HG02870 (cell line): ENCODE data around the gene FIGN.

Source experiments
- ATAC-seq: cut with Tn5 transposase; IDR thresholded peaks from one replicate; pipeline ENCODE4 v1.9.1; 2021; ENCODE audit warnings: mild to moderate bottlenecking, moderate library complexity; ENCODE audit not compliant: unreplicated experiment

FIGN gene

DNA sequence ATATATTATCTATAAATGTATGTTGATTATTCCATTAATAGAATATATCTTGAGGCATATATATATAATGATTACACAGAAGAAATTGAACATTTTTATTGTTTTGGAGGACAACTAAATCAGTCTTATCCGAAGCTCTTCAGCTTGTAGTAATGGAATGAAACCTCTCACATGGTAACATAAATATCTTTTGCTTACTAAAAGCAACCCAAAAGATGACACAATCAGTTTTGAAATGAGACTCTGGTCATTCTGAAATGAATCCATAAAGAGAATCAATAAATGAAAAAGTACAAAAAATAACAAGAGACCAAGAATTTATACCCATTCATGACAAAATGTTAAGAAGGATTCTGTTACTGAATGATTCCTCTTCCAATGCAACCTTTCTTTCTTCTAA, 110.2 kb downstream of the FIGN start:
- ATAC-seq = no peak

DNA sequence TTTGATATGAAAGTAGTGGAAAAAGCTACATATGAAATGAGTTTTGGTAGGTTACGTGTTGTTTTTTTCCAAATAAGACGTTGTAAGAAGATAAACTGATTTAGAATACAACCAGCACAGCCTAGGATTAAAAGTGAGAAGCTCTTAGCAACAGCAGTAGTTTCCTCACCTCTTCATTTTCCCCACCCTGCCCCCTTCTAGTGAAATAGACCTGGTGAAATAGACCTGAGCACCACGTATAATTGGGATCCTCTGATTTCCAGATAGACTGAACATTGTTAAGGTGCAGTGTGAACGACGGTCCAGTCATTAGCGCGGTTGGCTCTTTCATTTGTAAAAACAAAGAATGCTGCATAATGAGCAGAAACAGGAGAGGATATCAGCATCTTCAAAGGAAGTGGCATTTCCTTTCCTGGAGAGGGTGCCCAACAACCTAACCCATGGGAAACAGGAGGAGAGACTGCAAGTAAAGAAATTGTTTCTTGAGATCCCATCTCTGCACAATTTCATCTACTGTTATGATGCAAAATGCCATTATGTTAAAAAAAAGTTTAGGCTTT, 114.3 kb downstream of the FIGN start:
- no peak for ATAC-seq

DNA sequence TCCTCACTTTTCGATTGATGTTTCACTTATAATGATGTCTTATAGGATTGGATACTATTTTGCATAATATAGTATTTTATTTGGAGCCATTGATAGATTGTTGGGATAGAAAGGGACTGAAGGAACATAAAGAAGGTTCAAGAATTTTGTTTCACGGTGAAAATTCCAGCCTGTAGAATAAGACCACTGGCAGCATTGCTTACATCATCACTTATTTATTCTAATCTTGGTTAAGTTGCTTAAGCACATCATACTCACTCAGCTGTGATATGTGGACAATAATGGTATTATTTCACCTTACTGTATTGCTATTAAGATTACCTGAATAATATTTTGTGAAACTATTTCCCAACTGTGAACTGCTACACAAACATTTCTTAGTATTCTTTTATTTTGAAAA, 118.3 kb downstream of the FIGN start:
- ATAC-seq = no peak

DNA sequence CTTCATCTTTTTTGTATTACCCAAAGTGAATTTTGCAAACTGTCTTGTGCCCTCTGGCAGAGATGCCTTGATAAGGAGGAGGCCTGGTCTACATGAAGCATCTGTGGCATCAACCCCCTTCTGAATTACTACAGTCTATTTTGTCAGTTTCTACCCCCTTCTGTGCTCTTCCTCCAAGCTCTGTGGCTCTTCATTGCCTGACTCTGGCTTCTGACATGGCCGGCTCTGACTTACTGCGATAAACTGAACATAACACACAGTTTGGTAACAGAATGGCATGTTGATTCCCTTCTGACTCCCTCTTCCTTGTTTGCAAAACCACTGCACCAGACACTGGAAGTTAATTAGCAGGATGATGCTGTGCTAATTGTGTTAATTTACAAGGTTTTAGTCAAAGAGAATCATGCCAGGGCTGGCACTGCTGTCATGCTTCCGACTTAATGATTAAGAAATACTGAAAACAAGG, 122.5 kb downstream of the FIGN start:
- ATAC-seq = no peak

DNA sequence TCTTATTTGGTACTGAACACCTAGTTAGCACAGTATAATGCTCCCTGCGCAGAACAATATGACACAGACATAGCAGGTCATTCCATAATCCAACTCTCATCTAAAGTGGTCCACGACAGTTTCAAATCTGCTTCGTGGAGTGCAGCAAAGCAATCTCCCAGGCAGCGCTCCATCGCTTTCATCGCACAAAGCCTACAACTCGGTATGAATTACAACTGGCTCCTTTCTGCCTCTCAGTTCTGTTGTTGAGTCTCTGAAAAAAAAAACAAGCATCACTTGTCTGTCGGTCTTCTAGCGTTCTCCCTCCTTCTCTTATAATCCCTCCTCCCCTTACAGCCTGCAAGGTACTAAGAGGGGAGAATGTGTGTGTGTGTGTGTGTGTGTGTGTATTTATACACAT, 123.5 kb downstream of the FIGN start:
- no peak for ATAC-seq

DNA sequence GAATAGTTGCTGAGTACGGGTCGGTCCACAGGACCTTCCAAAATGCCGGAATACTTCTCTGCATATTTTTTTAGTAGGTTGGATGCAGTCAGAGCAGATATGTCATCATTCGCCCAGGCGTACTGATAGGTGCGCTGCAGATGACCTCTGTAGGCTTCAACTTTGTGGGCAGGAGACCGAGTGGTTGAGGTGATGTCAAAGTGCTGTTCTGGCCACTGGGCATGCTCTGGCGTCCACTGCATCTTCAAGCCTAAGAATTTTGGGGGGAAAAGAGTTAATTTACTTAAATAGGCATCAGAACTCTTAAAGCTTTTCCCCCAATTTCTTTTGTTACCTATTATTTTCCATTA, 124.3 kb downstream of the FIGN start:
- no peak for ATAC-seq

DNA sequence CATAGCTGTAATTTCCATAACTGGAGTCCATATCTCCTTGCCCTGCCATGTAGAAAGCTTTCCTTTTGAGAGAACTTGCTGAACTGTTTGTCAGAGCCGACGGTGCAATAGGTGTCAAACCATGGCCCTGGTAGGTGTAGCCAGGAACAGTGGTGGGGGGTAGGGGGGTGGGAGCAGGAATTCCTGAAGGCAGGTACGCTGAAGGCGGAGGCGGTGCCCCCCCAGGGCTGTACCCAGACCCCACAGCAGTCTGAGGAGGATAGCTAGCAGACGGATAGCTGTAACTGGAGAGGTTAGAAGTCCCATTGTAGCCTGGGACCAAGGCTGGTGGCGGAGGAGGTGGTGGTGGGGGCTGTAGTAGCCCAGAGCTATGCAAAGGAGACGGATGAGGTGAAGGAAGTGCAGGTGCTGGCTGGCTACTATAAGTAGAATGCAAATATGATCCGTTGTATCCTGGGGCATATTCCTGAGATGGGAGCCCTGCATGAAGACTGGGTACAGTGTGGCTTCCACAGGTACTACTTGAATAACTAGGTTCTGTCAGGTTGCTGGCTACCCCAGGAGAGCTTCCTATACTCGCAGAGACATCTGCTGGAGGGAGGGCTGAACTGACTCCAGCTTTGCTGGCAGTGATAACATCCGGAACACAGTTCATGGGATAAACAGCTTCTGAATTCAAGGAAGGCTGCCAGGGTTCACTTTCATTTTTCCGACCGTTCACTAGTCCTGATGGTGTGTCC, 124.8 kb downstream of the FIGN start:
- peak; percentile 47 for ATAC-seq

DNA sequence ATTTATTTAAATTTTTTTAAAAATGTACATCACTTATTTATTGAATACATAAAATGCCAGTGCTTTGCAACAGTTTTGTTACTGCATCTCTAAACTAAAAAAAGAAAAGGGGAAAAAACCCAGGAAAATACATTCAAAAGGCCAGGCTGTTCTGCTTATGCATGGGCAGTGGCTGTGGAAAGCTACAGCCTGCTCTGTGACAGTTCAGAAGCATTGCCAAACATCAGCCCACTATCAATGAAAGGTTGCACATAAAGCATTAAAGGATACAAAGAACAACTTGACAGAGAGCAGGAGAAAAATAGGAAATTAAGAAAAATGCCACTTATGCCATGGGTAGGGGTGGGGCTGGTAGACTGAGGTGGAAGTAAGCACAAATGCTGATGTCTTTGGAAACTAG, 128.2 kb downstream of the FIGN start:
- no peak for ATAC-seq

DNA sequence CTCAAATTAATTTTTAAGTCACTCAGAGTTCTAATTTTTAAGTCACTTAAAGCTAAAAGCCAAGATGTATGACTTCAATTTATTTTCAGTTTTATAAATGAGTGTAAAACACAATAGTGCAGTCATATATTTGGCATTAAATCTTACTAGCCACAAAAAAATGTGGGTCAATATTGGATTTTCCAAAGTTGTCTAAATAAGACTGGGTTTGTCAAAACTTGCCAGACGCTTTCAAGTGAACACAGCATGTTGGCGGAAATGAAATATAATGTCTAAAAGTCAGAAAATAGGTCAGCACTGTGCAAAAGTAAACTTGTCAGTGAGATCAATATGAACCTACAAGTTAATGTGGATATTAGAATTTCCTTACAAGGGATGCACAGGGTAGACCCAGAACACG, 128.9 kb downstream of the FIGN start:
- no peak for ATAC-seq

DNA sequence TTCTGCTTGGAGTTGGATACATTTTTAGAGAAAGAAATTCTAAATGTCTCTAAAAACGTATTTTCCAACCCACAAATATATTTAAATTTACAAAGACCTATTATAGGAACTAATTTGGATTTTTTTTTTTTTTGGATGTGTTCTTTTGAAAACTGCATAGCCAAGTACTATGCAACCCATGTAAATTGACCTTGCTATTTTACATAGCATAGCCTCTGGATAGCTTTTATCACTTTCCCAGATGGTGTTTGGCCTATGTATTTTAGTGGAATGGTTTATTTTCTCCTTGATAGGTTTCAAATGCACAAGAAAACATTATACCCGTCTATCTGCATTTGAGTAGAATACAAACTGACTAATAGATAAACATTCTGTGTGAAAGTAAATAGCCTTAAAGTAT, 130.0 kb downstream of the FIGN start:
- ATAC-seq = no peak

DNA sequence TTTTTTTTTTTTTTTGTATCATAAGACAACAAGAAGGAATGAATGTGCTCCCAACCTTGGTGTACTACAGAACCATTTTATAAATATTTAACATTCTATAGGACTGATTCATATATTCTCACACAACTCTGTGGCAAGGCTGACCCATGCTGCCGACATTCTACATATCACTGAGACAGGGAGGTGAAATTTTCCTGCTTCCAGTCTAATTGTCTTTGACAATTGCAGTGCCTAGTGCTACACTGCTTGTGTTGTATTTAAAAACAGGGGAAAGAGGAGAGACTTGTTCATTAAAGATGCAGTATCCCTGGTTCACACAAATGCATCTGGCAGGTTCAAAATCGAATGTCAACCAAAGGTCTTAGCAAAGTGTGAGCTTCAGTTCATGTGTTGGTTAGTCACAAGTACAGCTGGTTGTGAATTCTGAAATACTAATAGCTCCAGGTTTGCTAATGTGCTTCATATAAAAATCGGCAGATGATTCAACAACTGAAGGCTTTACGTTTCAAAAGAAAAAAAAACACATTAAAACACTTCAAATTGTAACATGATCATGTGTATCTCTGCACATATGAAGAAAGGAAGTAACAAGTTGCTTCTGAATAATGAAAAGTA, 130.8 kb downstream of the FIGN start:
- ATAC-seq = no peak

DNA sequence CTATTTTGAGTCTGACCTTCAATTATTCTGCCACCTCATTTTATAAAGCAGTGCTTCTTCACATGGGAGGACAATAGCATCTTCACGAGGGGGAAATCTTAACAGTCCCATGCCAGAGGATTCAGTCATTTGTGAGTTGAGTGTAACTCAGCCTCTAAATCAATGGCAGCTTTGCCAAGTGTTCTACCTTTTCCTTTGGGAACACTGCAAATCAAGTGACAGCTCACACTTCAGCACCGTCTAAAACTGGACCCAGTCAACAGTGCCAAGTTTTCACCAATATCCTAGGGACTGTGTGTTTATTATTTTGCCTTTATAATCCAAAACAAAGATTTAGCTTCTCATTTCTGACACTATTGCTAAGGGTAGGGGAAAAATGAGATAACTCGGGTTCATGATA, 133.6 kb downstream of the FIGN start:
- ATAC-seq = no peak

DNA sequence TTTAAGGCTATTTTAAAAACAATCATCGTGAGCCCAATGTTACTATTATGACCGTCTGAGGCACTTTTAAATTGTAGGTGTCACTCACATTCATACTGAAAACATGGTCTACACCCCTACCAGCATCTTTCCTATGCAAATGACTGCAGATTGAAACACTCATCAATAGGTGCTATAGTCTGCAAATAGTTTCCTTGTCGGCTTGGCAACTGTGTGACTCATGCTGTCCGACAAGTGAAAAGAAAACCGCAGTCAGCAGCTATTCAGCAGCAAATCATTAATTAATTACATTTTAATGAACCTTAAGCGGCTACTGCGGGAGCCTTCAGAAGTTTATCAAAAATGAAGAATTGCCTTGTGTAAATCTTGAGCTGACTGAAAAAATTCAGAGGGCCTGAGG, 134.4 kb downstream of the FIGN start:
- ATAC-seq = no peak

DNA sequence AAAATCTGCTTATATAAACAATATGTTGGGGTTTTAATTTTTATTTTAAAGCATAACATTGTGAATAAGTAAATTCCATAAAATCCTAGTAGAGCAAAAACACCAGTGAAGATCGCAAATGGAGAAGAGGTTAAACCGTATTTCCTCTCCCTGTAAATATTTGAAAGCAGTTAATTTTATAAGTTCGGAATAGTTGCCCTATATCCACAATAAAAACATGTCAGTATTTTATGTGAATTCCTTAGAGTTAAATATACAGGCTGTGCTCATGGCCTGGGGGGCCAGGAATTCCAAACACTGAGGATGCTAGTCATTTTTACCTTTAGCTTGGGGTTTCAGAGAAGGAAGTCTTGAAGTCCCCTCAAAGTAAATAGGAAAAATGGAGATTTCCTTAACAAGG, 135.0 kb downstream of the FIGN start:
- no peak for ATAC-seq

DNA sequence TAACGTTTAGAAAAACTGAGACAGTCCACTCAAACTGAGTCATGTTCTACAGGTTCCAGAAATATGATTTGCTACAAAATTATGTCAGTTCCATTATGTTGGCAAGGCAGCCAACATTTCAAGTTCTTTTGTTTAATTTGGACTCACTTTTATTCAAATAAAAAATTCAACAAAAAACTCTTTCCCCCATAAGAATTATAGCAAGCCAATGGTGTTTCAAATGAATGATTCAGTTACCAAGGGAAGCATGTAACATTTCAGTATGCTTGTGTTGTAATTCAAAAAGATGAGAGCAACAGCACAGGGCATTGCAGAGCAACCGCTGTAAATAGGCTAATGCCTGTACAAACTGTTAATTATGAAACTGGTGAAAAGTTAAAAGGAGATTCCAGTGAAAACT, 140.8 kb downstream of the FIGN start:
- ATAC-seq = no peak

DNA sequence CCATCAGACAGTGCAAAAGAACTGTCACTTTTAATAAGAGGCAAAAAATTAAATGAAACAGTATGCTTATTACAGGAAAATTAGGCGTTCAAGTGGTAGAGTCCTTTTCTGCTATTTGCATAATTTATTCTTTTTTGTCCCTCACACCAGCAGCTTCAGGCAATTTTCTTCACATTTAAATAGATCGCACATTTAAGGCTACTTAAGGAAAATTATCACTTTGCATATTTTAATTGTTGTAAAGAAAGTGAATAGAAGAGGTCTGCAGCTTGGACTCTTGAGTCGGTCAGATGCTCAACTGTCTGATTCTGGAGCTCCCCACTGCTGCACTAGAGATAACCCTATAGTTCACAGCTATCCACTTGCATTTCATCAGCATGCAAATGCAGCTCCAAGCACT, 141.3 kb downstream of the FIGN start:
- ATAC-seq = no peak

DNA sequence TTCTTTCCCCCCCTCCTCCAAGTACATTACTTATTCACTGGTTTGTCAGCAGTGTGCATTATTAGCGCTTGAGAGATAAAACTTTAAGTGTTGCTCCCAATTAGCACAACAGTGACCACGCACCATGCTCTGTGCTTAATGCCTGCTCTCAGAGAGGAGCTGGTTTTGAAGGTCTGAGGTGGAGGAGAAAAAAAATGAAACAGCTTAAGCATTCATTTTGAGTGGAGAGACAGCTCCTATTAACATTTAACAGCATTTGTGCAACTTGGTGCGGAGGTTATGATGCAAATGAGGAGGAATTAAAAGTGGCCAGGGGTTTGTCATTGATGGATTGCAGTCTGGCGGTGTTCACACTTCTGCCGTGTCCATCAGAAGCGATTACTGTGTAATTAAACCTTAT, 141.8 kb downstream of the FIGN start:
- ATAC-seq = no peak

DNA sequence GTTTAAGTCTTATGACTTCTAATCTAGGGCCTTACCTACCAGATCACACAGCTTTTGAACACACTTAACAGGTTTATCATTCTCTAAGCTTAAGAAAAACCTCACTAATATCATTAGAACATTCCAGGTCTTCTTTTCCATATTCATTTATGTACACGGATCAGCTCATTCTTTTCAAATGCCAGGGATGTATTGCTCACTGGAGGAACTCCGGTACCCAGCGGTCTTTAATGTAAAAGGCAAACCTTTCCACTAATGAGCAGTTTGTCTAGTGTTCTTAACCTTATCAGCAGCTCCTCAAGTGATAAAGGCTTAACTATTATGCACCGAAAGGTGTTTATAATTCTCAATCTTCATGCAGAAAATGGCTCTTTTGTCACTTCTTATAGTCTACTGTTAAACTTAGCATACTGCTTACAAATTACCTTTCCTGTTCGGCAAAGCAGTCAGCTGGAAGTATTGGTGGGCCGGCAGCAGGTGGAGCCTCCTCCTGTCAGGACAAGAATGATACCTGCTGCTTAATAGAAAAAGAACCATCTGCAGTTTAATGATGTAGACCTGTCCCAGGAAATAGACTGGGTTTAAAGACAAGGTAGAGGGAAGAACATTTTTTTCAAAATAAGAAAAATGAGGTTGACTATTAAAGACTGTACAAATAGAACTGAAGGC, 142.7 kb downstream of the FIGN start:
- ATAC-seq = no peak

DNA sequence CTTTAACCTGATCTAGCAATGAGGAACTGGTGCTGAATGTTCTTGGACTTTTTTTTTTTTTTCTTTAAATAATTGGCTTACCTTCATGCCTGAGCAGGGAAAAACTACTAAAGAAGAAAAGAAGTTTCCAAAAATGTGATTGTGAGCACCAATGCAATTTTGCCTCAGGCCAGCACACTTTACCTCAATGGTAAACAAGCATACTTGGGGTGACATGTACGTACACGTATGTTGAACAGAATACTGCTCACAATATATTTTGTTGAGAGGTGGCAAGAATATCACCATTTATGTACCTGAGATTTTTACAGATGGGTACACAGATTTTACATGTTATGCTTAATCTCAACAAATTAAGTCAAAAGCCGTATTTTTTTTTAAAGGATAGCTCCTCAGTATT, 144.3 kb downstream of the FIGN start:
- ATAC-seq = no peak

DNA sequence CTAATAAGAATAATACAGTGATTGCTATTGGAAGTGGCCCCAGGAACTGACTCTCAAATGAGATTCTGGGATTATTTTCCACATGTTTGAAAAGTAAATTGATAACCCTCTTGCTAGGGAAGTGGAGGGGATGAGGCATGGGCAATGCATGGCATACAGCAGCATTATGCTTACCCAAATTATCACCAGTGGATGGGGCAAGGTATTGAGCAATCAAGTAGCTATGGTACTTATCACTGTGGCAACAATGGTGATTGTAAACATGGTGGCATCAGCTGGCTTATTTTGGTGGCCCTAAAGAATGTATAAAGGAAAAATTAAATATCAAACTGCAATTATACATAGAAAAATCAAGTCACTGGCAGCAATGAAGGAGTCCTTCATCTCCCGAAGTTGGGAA, 155.1 kb downstream of the FIGN start:
- ATAC-seq = no peak

DNA sequence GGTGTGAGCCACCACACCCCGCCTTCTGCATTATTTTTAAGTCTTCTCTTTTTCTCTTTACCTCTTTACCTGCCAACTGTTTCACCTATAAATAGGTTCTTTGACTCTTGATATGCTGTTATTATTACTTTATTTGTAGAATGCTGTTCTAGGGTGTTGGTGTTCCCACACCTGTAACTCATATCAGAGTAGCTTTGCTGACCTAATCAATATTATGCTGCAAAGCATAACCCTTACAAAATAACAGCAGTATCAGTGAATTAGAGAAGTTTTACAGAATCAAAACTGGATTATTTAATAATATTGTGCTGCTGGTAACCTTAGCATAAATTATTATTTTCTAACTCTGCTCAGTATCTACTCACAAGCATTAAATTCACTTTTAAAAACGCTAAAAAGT, 161.5 kb downstream of the FIGN start:
- ATAC-seq = no peak

DNA sequence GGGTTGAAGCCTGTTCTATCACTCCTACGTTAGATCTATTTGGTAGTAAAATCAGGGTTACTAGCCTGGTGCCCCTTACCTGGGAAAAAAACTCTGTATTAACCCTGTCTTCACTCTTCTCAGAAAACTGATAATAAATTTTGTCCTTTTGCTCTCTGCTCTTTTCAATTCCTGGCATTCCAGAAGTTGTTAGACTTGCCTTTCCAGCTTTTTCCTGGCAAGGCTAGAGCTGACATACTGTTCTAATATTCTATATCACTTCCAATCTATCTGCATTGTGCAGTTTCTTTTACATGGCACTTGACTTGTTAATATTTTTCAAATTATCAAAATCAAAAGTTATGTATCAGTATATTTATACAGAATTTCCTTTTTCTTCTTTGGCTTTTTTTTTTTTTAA, 162.2 kb downstream of the FIGN start:
- no peak for ATAC-seq
